H1 (cell line): ENCODE measurements around the gene PCDH9. TPM values are rescaled to one million over a fixed set of nuclear protein-coding genes. Genes with fewer than 3 reads are reported as not detected.

Experiments
- CTCF ChIA-PET: fragments of 300-600 bp; sonication (Branson Sonifier 250); formaldehyde crosslinking; loops from one replicate; lab custom pipeline; 2021; ENCODE audit not compliant: partially characterized antibody; lab: Charles Lee
- POLR2A ChIA-PET: fragments of 300-600 bp; sonication (Branson Sonifier 250); formaldehyde crosslinking; loops from one replicate; lab custom pipeline; 2021; ENCODE audit warnings: inconsistent platforms; ENCODE audit not compliant: partially characterized antibody; lab: Charles Lee
- DNase-seq, 2 experiments: peaks; one replicate each; pipeline versions ENCODE4 v3.0.0 to v3.0.0-alpha.2; 2010 to 2022; ENCODE audit warnings: low spot score in 2 of 2, low read depth in 1 of 2, mixed read lengths in 1 of 2
- FAIRE-seq: peaks from 2 replicates; lab custom pipeline; 2011; peaks lifted over from hg19 to GRCh38; lab: Jason Lieb, UNC
- H2AFZ ChIP-seq: 2 replicates; pipeline ENCODE4 v1.8.1; 2012; ENCODE audit warnings: low read length, inconsistent platforms
- H2AK5ac ChIP-seq: 2 replicates; pipeline ENCODE4 v1.6.1; 2013; ENCODE audit warnings: low read depth, low read length
- H2BK120ac ChIP-seq: replicated peaks from 2 replicates; pipeline ENCODE3; 2013; ENCODE audit warnings: low read depth, low read length, inconsistent platforms
- H2BK12ac ChIP-seq: 2 replicates; pipeline ENCODE4 v1.6.1; 2013; ENCODE audit warnings: low read depth, low read length
- H2BK15ac ChIP-seq: 2 replicates; pipeline ENCODE4 v1.6.1; 2013; ENCODE audit warnings: low read length
- H2BK20ac ChIP-seq: 2 replicates; pipeline ENCODE4 v1.6.1; 2013; ENCODE audit warnings: low read length
- H2BK5ac ChIP-seq: 2 replicates; pipeline ENCODE4 v1.6.1; 2013; ENCODE audit warnings: low read depth, low read length
- H3K14ac ChIP-seq: 2 replicates; pipeline ENCODE4 v1.6.1; 2013; ENCODE audit warnings: inconsistent platforms; ENCODE audit not compliant: insufficient read length
- H3K18ac ChIP-seq: 2 replicates; pipeline ENCODE4 v1.6.1; 2013; ENCODE audit warnings: low read length; ENCODE audit errors: extremely low read depth
- H3K23ac ChIP-seq: 2 replicates; pipeline ENCODE4 v1.6.1; 2013; ENCODE audit warnings: inconsistent platforms; ENCODE audit not compliant: insufficient read length
- H3K23me2 ChIP-seq: 2 replicates; pipeline ENCODE4 v1.6.1; 2013; ENCODE audit warnings: low read depth, low read length
- H3K27ac ChIP-seq: 2 replicates; pipeline ENCODE4 v1.6.1; 2011; ENCODE audit warnings: low read depth, low read length, inconsistent platforms
- H3K27me3 ChIP-seq, 4 experiments: replicated peaks in 1 of 4; 1 replicate in 1 of 4; 2 replicates in 3 of 4; pipeline versions ENCODE4 v1.6.1 to v1.8.1; 2011 to 2013; ENCODE audit warnings: low read length in 3 of 4, mild to moderate bottlenecking in 3 of 4, inconsistent platforms in 2 of 4, mixed read lengths in 2 of 4, moderate library complexity in 1 of 4; ENCODE audit not compliant: control insufficient read depth in 3 of 4, insufficient read depth in 3 of 4; ENCODE audit errors: extremely low read depth in 1 of 4
- H3K36me3 ChIP-seq, 4 experiments: 2 replicates each; pipeline versions ENCODE4 v1.6.1 to v1.8.1; 2011 to 2013; ENCODE audit warnings: mild to moderate bottlenecking in 4 of 4, low read length in 3 of 4, moderate library complexity in 2 of 4, control low read depth in 1 of 4, inconsistent platforms in 1 of 4; ENCODE audit not compliant: insufficient read depth in 4 of 4, control insufficient read depth in 2 of 4
- H3K4ac ChIP-seq: replicated peaks from 2 replicates; pipeline ENCODE3; 2013; ENCODE audit warnings: low read length, low read depth, mixed read lengths, inconsistent platforms; ENCODE audit not compliant: insufficient read length
- H3K4me1 ChIP-seq, 4 experiments: replicated peaks in 1 of 4; 1 replicate in 1 of 4; 2 replicates in 3 of 4; pipeline versions ENCODE4 v1.6.1 to v1.8.1; 2011 to 2013; ENCODE audit warnings: low read length in 3 of 4, inconsistent platforms in 2 of 4, mixed read lengths in 1 of 4; ENCODE audit not compliant: insufficient read depth in 4 of 4, control insufficient read depth in 3 of 4
- H3K4me2 ChIP-seq, 2 experiments: 2 replicates each; pipeline versions ENCODE4 v1.6.1 to v1.8.1; 2011 to 2013; ENCODE audit warnings: low read depth in 2 of 2, low read length in 2 of 2, control low read depth in 1 of 2, inconsistent platforms in 1 of 2, mild to moderate bottlenecking in 1 of 2; ENCODE audit not compliant: insufficient read depth in 1 of 2
- H3K4me3 ChIP-seq, 4 experiments: fragments of 200-600, 300-600 bp in 1 of 4; sonication (generic), shearing (Covaris generic), sonication (Bioruptor Twin) in 1 of 4; 2 replicates each; pipeline versions ENCODE4 v1.5.1 to v1.8.1; 2011 to 2016; ENCODE audit warnings: low read length in 4 of 4, low read depth in 3 of 4, control low read depth in 2 of 4, inconsistent platforms in 2 of 4, mild to moderate bottlenecking in 2 of 4, mixed read lengths in 1 of 4, moderate library complexity in 1 of 4; ENCODE audit not compliant: insufficient read depth in 2 of 4; ENCODE audit errors: extremely low read depth in 1 of 4
- H3K56ac ChIP-seq: replicated peaks from 2 replicates; pipeline ENCODE3; 2013; ENCODE audit warnings: low read depth, mild to moderate bottlenecking, mixed read lengths, low read length, inconsistent platforms; ENCODE audit not compliant: insufficient read length
- H3K79me1 ChIP-seq: 2 replicates; pipeline ENCODE4 v1.6.1; 2013; ENCODE audit warnings: low read depth, low read length, control low read depth
- H3K79me2 ChIP-seq, 2 experiments: 2 replicates each; pipeline versions ENCODE4 v1.6.1 to v1.8.1; 2012 to 2013; ENCODE audit warnings: low read length in 2 of 2, mild to moderate bottlenecking in 2 of 2, inconsistent platforms in 1 of 2; ENCODE audit not compliant: insufficient read depth in 2 of 2, control insufficient read depth in 1 of 2
- H3K9ac ChIP-seq, 4 experiments: replicated peaks in 1 of 4; 1 replicate in 1 of 4; 2 replicates in 3 of 4; pipeline versions ENCODE4 v1.6.1 to v1.8.1; 2011 to 2013; ENCODE audit warnings: low read depth in 3 of 4, low read length in 3 of 4, control low read depth in 2 of 4, mild to moderate bottlenecking in 2 of 4, moderate library complexity in 2 of 4, inconsistent platforms in 1 of 4; ENCODE audit errors: extremely low read depth in 1 of 4
- H3K9me3 ChIP-seq, 2 experiments: 2 replicates each; pipeline versions ENCODE4 v1.6.1 to v1.8.1; 2012 to 2013; ENCODE audit warnings: mild to moderate bottlenecking in 2 of 2, moderate library complexity in 2 of 2, control low read depth in 1 of 2, inconsistent platforms in 1 of 2, low read depth in 1 of 2, low read length in 1 of 2, mixed read lengths in 1 of 2; ENCODE audit not compliant: insufficient read depth in 2 of 2
- H4K20me1 ChIP-seq, 2 experiments: replicated peaks in 1 of 2; 2 replicates each; pipeline versions ENCODE3 to v1.8.1; 2011 to 2013; ENCODE audit warnings: inconsistent platforms in 2 of 2, low read length in 2 of 2, mild to moderate bottlenecking in 1 of 2; ENCODE audit not compliant: insufficient read depth in 2 of 2, control insufficient read depth in 1 of 2
- H4K5ac ChIP-seq: 2 replicates; pipeline ENCODE4 v1.6.1; 2013; ENCODE audit warnings: low read length, low read depth, mixed read lengths, inconsistent platforms; ENCODE audit not compliant: insufficient read length
- H4K8ac ChIP-seq: 2 replicates; pipeline ENCODE4 v1.8.0; 2013; ENCODE audit warnings: mild to moderate bottlenecking, moderate library complexity, low read length, inconsistent platforms; ENCODE audit not compliant: insufficient read depth; ENCODE audit errors: extremely low read depth
- H4K91ac ChIP-seq: replicated peaks from 2 replicates; pipeline ENCODE3; 2013; ENCODE audit warnings: low read length, mixed read lengths, inconsistent platforms; ENCODE audit not compliant: insufficient read length
- CHD1 ChIP-seq: IDR thresholded peaks from 2 replicates; pipeline ENCODE4 v1.6.1; 2012; ENCODE audit warnings: low read depth, low read length, improper control_type of control experiment
- KDM4A ChIP-seq: IDR thresholded peaks from one replicate; pipeline ENCODE4 v1.7.1; 2012; ENCODE audit warnings: low read depth, mild to moderate bottlenecking, moderate library complexity, low read length, inconsistent platforms; ENCODE audit not compliant: severe bottlenecking
- TBP ChIP-seq: IDR thresholded peaks from 2 replicates; pipeline ENCODE4 v1.6.1; 2011; ENCODE audit warnings: low read depth, low read length, improper control_type of control experiment
- whole genome bisulfite sequencing, 2 experiments: shearing (Covaris generic) in 1 of 2; methylation state at CpG; one replicate each; pipeline versions ENCODE4 v1.1.6 to v1.1.7; 2013 to 2015; ENCODE audit warnings: low lambda C conversion rate in 2 of 2, mixed read lengths in 2 of 2, inconsistent platforms in 1 of 2, low coverage in 1 of 2, missing lambda C conversion rate in 1 of 2; ENCODE audit not compliant: insufficient replicate concordance in 2 of 2, insufficient coverage in 1 of 2, insufficient read length in 1 of 2; ENCODE audit errors: extremely low coverage in 1 of 2, missing lambda C conversion rate in 1 of 2; 5-methylcytosine and 5-hydroxymethylcytosine counted together
- polyA plus RNA-seq, 7 experiments: library from polyadenylated mRNA; depleted of rRNA in 3 of 7; stranded (reverse) in 5 of 7; unstranded in 2 of 7; fragments of >200 nt in 5 of 7; fragments of 200-250 nt in 2 of 7; gene quantifications; 1 replicate in 5 of 7; 2 replicates in 1 of 7; 4 replicates in 1 of 7; pipeline versions ENCODE4 v1.2.1 to v1.2.3, GENCODE V29; 2011 to 2013; ENCODE audit warnings: missing spikeins in 2 of 7, mixed read lengths in 2 of 7
- total RNA-seq: library from RNA; stranded (reverse); fragmentation: NEBNext Ultra II Directional; extraction: Animal tissue kit (Norgen Biotek cat#: 25700); gene quantifications from 2 replicates; pipeline ENCODE4 v1.2.1, GENCODE V29; 2021

Gene PCDH9
- total and polyA plus RNA-seq, 2 of the 8 experiments (the other 6 are each of a cell fraction or from before 2014, with no cell fraction given), result 0.12 to 0.60 TPM

DNA sequence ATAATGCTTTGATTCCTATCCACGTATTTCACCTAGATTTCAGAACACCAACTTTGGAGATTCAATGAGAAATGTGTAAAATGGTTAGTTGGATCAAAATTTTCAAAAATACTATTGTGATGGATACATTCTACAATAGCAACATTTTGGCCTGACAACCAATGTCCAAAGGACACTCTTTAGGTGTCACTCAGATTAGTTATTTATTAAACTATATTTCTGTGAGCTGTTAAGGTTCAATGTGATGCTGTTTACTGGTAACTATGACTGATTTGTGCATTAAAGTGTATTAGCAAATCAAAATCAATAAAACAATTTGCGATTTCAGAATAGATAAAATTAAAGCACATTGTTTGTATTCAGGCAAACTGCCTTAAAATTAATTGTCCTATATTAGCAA, 149.8 kb downstream of the PCDH9 start:
- H3K18ac ChIP-seq, result no peak overlapping the region
- no peak overlapping the region for H2AFZ ChIP-seq
- H2BK20ac ChIP-seq, result no peak overlapping the region
- H3K79me1 ChIP-seq, result no peaks in the 10 kb centered on the region
- no peaks in the 10 kb centered on the region for H3K27me3 ChIP-seq
- H3K4ac ChIP-seq, result no peak overlapping the region
- H3K4me1 ChIP-seq, result no peaks in the 10 kb centered on the region
- H3K56ac ChIP-seq, result no peak overlapping the region
- FAIRE-seq, result no peak
- H4K8ac ChIP-seq, result no peak overlapping the region
- H3K14ac ChIP-seq, result no peak overlapping the region
- H3K27ac ChIP-seq, result no peak overlapping the region
- H2AK5ac ChIP-seq, result no peak overlapping the region
- H3K4me2 ChIP-seq, result no peak overlapping the region
- no peaks in the 10 kb centered on the region for H3K23me2 ChIP-seq
- ChIA-PET CTCF (no interaction called here), POLR2A (no interaction called here)
- no peak overlapping the region for H3K23ac ChIP-seq
- no peak overlapping the region for H4K91ac ChIP-seq
- no peak overlapping the region for H3K4me3 ChIP-seq
- H3K9ac ChIP-seq, result no peak overlapping the region
- H4K20me1 ChIP-seq, result no peaks in the 10 kb centered on the region
- DNase-seq, result no peak
- no peak overlapping the region for H4K5ac ChIP-seq
- H3K9me3 ChIP-seq, result no peaks in the 10 kb centered on the region
- 93% methylated on average over 2 of the region's 2 CpGs; no CpG with 5 or more reads in 1 of the 2 experiments for WGBS, 2 experiments
- no peaks in the 10 kb centered on the region for H3K79me2 ChIP-seq
- H2BK12ac ChIP-seq, result no peak overlapping the region
- no peak overlapping the region for H2BK5ac ChIP-seq
- no peak overlapping the region for H2BK120ac ChIP-seq
- TF ChIP-seq KDM4A (no peak), CHD1 (no peak), TBP (no peak)
- H2BK15ac ChIP-seq, result no peak overlapping the region
- H3K36me3 ChIP-seq, result no peaks in the 10 kb centered on the region
